ENCODE data around the gene MYO5B.
"Not testable (repeated sequence)": the region's sequence is repeated elsewhere in the genome, so short reads cannot be mapped to it uniquely, and the experiment has no call there.

MYO5B gene

DNA sequence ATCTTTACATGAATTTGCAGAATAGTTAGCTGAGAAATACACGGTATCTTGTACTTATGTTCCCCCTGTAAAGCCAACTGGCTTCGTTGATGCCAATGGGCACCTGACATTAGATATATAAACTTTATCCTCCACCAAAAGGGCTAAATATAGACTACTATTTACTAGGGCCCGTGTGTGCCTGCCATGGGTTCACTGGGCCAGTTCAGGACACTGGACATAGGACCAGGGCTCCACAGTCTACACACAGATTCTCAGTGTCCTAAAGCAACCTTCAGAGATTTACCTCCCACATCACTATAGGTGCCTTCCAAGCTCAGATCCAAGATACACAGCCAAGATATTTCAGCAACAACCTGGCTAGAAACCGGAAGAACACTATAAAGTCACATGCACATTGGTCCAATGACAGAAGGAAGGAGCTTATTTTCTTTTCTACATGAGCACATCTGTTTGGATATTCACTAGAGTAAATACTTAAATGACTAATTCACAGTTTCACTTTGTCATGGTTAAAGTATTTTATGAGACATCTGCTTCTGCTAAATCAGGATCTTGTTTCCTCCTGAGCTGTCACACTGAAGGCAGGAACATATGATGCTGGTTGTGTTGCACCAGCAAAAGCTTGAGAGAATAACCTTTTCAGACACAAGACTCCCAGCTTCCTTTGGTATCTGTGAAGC, 95.1 kb downstream of the MYO5B start:
- DNase-seq (ENCODE audit: low read depth), result peak; percentile 55

DNA sequence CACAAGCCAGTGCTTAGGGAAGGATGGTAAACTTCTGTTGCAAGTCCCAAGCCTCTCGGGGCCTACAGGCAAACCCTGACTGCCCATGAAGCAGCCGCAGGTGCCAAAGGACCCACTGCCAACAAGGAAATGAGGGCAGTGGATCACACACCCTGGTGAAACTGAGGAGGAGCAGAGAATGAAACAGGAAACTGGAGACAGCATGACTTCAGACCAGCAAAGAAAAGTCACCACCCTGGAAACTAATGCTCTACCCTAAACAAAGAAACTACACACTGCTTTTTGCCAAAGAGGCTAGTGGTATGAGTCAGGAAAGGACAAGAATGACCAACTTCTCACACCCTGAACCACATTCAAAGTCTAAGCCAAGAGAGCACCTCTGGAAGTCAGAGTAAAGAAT, 97.2 kb downstream of the MYO5B start:
- no peak for DNase-seq (ENCODE audit: low read depth)

DNA sequence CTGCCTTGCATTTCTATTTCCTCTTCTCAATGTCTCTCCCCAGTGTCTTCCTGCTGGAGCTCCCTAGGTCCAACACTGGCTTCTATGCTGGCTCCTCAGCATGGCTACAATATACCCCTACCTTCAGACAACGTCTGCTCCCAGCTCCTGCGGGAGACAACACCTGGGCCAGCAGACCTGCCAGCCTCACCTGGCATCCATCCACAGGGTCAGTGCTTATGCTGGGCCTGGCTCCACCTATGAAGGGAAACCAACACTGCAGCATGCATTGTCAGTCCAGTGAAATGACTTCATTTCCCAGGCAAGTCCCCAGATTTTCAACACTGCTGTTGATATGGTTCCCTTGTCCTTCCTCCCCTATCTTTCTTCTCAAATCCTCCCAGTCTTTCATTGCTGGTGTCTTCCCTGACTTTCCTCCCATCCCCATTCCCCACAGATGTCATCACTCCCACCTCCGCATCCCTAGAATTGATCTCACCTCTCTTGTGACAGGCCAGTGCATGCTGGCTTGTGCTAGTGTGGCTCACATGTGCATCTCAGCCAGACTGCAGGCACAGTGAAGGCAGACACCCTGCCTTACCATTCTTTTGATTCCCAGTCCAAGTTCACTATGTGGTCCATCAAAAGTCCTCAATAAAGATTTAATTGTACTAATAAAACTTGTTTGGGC, 98.0 kb downstream of the MYO5B start:
- no peak for DNase-seq (ENCODE audit: low read depth)

DNA sequence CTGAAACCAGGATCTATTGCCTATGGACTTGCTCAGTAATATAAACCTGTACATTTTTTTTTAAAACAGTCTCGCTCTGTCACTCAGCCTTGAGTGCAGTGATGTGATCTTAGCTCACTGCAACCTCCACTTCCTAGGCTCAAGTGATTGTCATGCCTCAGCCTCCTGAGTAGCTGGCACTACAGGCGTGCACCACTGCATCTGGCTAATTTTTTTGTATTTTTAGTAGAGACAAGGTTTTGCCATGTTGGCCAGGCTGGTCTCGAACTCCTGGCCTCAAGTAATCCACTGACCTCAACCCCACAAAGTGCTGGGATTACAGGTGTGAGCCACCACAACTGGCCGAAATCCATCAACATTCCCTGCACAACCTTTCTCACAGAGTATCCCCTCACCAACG, 100.2 kb downstream of the MYO5B start:
- DNase-seq (ENCODE audit: low read depth), result not testable (repeated sequence)

DNA sequence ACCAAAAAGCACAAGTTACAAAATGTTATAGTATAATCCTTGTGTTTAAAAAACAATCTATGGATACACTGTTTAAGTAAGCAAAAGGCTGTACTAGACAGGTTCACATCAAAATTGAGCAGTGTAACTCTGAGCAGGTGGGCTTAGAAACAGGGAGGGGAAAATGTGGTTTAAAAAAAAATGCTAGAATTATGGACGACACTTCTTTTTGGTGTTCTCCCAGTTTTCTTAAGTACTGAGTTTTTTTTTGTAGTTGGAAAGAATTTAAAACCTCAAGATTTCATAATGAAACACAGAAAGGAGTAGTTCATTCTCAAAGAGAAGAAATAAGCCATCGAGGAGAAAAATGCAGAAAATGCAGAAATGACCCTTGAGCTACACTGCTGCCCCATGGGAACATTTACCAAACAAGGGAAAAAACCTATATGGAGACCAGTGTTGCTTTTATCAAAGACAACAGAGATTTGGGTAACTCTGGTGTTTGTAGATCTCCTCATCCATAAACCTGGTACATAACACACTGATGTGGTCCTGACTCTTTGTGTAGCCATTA, 100.7 kb downstream of the MYO5B start:
- DNase-seq (ENCODE audit: low read depth), result no peak

DNA sequence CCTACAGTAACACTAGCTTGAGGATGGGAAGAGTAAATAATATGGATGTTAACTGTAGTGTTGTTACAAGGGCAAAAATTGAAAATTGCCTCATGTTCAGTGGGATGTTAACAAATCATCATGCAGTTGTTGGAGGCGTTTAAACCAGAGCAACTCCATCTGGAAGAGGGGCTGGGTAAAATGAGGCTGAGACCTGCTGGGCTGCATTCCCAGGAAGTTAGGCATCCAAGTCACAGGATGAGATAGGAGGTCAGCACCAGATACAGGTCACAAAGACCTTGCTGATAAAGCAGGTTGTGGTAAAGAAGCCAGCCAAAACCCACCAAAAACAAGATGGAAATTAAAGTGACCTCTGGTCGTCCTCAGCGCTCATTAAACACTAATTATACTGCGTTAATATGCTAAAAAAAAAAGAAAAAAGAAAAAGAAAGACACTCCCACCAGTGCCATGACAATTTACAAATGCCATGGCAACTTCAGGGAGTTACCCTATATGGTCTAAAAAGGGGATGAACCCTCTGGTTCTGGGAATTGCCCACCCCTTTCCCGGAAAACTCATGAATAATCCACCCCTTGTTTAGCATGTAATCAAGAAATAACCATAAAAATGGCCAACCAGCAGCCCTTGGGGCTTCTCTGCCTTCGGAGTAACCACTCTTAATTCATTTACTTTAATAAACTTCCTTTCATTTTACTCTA, 101.4 kb downstream of the MYO5B start:
- DNase-seq (ENCODE audit: low read depth), result no peak

DNA sequence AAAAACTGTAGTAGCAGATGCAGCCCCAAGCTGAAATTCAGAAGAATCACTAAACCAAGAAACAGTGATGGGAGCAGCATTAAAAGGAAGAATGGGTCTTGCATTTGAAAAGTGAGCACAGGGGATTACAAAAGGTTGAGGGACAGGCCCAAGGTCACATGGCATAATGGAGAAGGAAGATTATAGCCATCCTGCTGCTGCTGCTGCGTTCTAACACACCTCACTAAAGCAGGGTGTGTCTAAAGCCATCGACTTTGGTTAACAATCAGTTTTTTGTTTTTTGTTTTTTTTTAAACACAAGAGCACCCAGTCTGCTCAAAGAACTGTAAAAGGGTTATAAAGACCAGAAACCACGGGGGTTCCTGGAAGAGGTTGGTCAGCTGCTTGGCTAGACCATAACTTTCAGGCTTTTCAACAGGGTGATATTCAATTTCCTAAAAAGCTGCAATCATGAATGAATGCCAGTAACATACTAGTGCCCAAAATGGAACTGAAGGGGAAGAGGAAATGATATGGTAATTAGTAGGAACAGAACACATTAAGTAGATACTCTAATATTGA, 102.6 kb downstream of the MYO5B start:
- DNase-seq (ENCODE audit: low read depth), result no peak

DNA sequence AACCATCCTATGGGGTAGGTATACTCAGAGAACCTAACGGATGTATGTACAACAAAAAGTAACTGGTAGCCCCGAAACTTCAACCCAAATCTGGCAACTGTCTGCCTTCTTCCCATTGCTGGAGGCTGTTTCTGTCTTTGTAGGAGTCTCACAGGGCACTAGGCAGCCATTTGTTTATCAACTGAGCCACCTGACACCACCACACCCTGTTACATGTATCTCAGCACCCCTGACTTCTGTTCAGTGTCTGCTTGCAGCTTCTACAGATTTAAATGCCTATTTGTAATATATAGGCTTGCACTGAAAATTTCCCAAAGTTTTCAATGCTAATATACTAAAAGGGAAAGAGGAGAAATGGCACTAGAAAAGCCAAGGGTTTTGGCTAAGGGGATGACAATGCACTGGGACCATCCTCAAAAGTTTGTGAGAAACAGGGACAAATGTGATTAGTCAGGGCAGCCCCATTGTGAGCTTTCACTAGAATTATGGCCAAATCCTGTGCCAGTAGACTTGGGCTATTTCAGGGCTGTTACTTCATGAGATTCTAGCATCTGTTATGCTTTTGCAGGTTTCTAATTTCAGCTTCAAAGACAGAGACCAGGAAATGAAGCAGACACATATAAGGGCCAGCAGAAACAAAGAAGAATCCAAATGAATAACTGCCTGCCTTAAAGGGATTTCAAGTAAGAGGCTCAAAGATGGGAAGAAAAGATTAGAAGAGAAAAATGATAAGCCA, 103.3 kb downstream of the MYO5B start:
- no peak for DNase-seq (ENCODE audit: low read depth)

DNA sequence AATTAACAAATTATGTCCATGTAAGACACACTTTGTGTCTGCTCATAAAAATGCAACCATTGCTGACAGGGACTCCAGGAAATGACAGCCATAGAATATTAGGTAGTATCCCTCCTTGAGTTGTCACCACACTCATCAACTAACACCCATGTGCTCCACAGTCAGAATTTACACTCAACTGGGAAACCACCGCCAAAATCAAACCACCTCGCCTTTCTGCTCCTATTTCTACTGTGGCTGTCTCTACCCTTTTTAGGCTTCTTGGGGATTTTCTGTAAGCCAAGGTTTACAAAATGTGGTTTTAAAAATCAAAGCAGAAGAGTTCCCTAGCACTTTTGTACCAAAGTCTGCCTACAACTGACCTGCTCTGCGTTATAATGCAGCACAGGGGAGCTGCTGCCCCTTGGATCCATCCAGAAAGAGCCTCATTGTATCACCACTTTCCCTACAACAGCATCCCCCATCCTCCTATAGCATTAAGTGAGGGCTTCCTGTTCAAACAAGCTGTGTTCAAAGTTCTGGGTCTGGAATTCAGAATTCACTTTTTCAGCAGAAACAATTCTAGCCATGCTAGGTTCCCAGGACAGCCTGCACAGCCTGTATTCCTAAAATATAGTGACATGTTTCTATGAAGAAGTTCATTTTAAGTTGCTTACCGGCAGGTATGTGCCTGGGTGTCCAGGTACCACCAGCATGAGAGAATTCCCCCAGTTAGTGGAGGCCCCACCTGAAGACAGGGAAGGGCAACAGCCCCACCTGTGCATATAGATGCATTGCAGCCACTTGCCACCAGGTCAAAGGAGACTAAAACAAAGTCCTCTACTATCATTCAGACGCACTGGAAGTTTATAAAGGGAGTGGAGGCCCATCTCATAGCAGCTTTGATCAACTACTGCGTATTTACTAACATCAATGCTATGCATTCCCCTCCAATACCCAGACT, 104.3 kb downstream of the MYO5B start:
- no peak for DNase-seq (ENCODE audit: low read depth)

DNA sequence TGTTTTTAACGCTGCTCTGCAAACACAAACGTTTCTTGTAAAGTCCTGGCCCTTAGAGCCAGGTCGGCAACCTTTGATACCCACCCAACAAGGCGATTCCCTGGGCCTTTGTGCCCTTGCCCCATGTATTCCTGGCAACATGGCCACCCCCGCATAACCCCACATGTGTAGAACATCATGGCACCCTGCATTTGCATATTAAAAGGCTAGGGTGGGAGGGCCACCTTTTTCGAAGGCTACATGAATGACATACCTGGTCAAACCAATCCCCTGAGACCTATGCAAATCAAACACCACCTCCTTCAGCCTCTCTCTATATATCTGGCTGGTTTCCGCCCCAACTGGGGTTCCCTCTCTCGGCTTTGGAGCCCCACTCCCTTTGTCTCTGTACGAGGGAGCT, 105.2 kb downstream of the MYO5B start:
- DNase-seq (ENCODE audit: low read depth), result no peak

DNA sequence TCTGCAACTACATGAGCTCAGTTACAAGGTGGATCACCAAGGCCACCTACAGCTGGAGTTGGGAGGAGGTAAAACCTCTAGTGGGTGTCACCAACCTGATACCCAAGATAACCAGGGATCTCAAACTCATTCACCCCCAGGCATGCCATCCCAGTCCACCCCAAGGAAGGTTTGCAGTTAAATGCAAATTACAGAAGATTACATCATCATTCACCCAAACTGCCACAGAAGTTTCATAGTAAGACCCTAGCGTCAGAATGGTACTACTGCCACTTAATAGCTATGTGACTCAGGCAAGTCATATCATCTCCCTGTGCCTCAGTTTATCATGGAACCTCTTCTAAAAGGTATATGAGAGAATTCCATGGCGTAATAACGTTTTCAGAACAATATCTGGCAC, 111.2 kb downstream of the MYO5B start:
- no peak for DNase-seq (ENCODE audit: low read depth)

DNA sequence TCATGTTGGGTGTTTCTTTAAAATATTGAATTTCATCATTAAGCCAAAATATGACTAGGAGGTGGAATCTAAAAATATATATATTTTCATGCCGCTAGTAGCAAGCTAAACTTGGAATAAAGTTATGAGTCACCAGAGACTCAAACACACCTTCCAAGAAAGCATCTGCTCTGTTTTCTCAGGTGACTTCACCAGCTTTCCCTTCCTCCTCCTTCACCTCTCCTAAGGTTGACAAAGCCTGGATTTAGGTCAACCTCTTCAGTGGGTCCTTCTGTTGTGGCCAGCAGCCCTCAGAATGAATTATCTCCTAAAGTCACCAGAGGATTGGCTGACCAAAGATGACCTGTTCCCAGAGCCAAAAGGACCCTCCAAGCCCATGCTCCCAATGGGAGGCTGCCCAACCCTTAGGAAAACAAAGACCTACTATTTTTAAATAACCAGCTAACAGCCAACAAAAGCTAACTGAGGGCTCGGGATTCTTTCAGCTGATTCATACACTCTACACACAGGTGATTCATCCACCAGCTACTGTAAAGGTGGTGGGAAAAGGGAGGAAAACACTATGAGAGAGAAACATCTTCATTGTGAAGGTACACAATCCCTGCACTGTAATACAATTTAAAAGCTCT, 113.9 kb downstream of the MYO5B start:
- no peak for DNase-seq (ENCODE audit: low read depth)

DNA sequence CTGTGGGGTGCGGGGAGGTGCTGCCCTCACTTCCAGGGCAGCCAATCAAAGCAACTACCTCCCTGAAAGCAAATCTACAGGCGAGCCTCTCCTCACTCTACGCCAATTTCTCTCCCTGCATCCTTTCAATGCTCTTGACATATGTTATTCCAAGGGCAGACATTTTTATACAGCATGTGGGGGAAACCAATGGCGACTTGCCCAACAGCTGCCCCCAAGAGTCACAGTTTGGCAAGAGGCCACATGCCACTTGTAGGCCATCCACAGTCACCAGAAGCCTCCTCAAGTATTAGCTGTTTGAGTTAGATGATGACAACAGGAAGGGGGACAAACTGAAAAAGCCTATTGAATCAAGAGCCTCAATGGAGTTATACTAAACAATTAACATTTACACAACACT, 114.6 kb downstream of the MYO5B start:
- DNase-seq (ENCODE audit: low read depth), result no peak

DNA sequence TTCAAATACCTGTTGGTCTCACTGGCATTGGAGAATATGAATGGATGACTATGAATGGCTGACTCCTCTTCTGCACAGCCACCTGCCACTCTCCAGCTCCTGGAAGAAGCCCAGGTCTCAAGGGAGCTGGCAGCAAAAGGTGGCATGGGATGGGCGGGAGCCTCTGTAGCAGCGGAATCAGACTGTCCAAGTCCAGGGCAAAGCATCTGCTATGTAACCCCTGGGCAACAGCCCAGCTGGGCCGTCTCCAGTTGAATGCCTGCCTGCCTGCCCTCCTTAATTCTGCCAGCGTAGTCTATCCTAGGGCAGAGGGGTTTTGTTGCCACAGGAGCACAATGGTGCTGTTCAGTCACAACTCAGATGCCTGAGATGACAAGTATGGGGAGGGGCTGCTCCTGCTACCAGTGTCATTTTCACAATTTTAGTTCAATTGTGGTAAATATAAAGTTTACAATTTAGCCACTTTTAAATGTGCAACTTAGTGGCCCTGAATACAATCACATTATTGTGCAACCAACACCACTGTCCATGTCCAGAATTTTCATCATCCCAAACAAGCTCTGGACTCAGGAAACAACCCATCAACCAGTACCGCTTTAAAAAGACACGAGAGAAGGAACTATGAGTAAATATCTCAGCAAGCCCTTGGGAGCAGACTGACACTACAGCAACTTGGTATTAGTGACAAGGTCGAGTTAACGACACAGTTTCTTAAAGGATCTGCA, 115.2 kb downstream of the MYO5B start:
- no peak for DNase-seq (ENCODE audit: low read depth)

DNA sequence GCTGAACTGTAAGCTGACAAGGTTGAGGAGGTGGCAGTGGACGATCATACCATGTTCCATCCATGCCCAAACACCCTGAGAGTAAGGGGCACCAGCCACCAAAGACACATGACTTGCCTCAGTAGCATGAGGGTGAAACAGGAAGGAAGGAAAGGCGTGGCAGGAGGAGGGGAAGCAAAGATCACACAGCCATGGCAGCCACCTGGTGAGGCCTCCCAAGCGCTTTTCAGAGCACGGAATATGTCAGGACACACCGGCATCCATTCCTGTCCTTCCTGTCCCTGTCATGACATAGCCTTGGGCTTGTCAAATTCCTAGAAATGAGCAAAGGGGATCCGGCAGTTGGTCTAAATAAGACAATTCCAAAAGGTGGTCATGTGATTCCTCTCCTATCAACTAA, 118.7 kb downstream of the MYO5B start:
- no peak for DNase-seq (ENCODE audit: low read depth)

DNA sequence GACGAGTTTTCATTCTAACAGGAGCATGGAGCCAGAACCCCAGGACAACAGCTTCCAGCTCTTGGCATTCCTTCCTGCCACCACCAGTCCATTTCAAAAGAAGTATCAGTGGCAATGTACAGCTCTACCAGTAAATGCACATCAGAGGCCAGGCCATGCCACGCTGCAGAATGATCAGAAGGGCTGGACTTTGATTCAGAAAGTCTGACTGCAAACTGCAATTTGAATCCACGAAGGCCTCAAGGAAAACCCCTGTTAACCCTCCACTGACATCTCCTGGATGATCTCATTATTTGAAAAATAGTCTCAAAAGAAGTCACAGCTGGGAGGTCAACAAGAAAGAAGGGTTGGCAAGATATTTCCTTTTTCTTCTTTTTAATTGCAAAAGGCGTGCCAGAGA, 119.2 kb downstream of the MYO5B start:
- DNase-seq (ENCODE audit: low read depth), result no peak

DNA sequence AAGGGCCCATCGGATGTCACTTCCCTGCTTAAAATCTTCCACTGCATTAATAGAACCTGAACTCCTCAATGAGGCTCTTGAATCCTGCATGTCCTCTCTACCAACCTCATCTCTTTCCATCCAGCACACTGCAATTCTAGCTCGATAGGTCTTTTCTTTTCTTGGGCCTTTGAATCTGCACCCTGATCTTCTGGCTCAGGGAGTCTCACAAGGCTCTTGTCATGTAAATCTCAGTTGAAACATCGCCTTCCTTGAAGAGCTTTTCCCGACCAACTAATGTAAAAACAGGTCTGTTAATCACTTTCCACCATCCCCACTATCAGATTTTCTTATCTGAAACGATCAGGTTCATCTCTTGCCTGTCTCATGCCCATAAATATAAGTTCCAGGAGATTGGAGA, 120.5 kb downstream of the MYO5B start:
- DNase-seq (ENCODE audit: low read depth), result no peak

DNA sequence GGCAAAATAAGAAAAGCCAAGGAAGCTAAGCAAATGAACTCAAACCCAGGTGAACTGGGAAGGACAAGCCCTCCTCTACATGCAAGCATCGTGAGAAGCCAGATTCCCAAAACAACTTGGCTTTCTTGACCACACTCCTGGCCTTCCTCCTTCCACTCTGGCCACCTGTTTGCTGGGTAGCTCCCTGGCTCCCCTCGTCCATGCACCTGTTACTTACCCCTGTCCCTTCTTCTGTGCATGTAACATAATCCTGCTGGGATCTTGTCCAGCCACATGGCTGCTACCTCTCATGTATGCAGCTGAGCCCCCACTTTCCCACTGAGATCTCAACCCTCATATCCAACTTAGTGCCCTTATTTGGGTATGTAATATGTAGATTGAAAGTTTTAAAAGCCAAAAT, 121.6 kb downstream of the MYO5B start:
- DNase-seq (ENCODE audit: low read depth), result no peak

DNA sequence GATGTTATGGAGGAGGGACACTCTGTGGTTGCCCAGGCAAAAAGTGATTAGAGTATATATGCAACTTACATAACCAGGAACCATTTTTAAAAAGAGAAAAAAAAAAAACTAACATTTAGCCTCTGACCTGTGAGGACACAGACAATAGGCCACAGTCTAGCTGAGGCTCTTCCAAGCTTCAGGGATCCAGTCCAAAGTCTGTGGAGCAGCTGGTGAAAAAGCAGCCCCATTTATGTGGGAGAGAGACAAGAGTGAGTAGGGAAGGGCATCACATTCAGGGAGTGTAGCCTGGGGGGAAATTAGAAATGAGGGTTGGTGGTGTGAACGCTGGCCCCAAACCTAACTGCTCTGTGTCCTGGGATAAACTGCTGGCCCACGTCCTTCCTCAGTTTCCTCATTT, 122.8 kb downstream of the MYO5B start:
- DNase-seq (ENCODE audit: low read depth), result no peak

DNA sequence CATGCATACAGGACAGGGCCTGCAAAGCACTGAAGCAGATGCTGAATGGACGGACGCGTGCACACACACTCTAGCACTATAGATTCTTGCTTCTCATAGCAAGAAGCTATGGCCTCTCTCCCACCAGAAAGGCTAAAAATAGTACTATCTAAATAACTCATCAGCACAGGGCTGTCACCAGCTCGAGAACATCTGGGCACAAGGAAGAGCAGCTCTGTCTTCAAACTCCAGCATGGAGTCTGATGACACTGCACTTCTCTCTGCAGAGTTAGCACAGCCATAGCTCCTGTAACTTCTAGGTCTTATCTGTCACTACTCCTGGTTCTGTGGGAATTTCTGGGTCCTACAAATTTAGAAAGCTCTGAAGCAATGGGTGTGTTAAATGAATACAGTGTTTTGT, 123.5 kb downstream of the MYO5B start:
- no peak for DNase-seq (ENCODE audit: low read depth)

Measured in HS-5 (cell line).